SHP77 (cell line): ENCODE measurements around the gene ARHGEF16.

Experiments
- DNase-seq, 2 experiments: peaks; one replicate each; lab custom pipeline; 2025; lab: John Stamatoyannopoulos, UW

Gene ARHGEF16

GRCh38 chr1:3482378-3482849 lies 27.9 kb downstream of the ARHGEF16 start:
- DNase-seq = no peak

DNA sequence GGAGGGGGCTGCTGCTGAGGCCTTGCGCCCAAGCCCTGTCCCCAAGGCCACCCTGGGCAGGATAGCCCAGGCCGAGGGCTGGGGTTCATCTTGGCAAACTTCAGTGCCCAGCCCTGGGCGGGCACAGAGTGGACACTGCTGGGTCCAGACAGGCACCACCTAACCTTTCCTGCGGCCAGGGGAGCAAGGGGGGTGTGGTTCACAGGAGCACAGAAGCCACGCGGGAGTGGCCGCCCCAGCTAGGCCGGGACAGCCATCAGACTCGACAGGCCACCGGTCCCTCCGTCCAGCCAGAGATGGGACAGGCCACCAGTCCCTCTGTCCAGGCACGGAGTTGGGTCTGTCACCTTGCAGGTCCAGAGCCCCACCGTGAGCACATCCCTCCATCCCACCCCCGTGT lies 28.9 kb downstream of the ARHGEF16 start:
- DNase-seq = no peak

DNA sequence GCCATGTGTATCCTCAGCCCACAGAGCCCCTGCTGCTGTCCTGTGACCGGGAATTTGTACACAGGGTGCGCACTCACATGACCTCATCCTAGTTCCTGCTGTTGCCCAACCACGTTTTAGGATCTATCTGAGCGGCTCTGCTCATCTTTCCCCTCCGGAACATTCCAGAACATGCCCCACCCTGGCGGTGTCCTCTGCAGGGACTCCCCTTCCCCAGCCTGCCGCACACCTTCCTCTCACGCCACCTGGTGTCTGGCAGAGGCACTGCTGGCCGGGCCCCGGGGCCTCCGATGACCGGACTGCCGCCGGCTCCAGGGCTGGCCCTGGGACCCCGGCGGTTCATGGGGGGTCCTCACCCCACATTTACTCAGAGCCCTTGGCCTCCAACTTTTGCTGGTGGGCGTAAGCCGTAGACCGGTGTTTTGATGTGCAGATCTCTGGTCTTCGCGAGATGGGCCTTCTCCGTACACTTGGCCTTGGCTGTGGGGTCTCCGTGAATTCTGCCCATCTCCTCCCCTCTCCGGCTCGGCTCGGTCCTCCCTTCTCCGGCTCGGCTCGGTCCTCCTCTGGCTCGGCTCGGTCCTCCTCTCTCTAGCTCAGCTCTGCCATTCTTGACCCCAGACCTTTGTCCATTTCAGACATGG lies 29.5 kb downstream of the ARHGEF16 start:
- no peak for DNase-seq

- no peak for DNase-seq
These were observed 30.6 kb downstream of the ARHGEF16 start for GRCh38 chr1:3485016-3485415.

DNA sequence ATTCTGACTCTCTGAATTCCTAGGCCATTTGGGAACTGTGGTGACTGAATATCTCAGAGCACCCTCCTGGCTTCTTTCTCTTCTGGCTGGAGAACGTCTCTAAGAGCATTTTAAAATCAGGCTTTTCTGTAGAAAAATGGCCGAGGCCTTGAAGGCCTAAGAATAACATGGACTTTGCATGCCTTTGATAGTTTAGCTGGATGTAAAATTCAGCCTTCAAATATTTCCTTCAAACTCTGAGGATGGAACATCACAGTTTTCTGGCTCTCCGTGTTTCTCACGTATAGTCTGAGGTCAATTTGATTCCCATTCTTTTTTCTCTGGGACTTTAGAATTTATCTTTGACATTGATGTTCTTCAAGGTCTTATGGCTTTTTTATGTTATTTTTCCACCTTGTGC lies 34.0 kb downstream of the ARHGEF16 start:
- no peak for DNase-seq

GRCh38 chr1:3490046-3490745 lies 35.7 kb downstream of the ARHGEF16 start:
- DNase-seq = no peak

DNA sequence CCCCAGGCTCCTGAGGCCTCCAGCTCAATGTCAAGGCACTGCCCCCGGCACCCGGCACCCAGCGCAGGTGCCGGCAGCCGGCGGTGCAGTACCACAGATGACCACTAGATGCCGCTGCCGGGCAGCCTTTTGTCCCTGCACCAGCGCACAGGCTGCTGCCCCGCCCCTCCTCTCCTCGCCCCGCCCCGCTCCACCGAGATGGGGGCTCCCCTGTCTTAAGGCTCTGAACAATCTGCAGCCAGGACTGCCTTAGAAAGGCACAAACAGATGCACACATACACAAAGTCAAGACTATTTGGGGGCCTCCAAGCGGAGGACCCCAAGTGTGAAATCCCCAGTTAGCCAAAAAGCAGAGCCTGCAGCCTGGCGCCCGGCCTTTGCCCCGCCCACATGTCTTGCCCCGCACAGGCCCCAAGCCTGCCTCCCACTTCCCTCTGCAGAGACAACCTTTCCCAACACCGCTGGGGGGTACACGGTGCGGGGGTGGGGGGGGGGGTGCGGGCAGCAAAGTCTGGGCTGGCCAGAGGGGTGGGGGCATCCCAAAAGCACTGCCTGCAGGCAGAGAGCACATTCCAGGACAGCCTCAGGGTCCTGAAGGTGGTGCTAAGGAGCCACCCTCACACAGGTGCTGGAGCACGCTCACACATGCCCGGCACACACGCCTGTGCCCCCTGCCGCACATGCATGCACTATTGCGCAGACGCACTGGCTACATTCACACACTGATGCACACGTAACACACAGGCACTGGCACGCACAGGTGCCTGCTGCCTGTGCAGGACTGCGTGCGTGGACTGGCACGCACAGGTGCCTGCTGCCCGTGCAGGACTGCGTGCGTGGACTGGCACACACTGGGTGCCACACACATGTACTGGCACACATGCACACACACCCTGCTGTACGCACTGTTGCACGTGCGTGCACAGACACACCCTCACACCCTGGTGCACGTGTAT lies 37.1 kb downstream of the ARHGEF16 start:
- peak in 1 of 2 experiments; percentile 23 for DNase-seq

DNA sequence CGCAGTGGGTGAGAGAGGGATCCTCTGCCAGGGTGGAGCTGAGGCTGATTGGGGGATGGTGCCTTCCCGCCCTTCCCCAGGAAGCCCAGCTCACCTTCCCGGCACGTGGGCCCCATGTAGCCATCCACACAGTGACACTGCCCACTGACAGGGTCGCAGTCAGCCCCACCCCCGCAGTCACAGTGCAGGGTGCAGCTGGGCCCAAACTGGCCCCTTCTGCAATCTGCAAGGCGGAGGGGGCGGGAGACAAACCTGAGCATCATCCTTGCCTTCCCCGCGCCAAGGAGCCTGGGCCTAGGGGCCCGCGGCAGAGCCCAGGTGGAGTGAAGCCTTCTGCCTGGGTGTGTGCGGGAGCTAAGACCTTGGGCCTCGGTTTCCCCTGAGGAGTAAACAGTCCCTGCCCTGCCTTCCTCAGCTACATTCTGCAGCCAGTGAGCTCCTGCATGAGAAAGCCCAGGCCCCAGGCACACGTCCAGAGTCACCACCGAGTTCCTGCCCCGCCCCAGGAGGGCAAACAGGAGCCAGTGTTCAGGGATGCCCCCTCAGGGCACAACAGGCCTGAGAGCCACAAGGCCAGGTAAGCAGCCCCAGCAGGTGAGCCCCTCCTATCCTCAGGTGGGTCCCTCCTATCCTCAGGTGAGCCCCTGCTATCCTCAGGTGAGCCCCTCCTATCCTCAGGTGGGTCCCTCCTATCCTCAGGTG lies 38.2 kb downstream of the ARHGEF16 start:
- DNase-seq = no peak

DNA sequence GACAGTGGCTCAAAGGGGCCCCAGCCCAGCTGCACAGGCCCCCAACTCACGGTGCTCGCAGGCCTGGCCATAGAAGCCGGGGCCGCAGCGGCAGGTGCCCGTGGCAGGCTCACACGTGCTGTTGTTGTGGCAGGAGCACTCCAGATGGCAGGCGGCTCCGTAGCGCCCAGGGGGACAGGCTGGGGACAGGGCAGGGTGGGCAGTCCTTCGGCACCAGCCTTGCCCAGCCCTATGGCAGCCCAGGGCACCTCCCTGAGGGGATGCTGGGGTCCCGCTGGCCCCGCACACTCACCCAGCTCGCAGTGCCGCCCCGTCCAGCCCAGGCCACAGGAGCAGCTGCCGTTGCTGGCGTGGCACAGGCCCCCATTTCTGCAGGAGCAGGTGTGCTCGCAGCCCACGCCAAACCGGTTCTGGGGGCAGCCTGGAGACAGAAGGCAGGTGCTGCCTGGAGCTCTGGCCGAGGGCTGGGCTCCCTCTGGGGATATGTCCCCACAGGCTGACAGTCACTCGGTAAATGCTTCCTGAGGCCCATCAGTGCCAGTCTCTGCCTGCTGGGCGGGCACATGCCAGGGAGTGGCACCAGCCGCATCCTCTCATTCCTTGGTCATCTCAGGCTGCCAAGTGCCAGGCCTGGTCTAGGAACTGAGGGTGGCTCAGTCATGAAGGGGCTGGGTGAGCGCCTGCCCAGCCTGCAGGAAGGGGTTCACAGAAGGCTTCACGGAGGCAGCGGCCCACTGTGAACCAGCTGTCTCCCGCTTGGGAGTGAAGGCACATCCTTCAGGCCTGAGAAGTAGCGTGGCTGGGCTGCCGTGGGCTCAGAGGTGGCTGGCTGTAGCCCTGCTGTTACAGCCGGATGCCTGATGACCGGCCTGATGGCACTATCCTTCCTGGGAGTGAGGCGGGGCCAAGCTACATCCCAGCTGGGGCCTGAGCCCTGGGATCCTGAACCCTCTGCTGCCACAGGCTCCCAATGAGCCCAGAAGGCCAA lies 40.1 kb downstream of the ARHGEF16 start:
- DNase-seq = peak in 1 of 2 experiments; percentile 23

DNA sequence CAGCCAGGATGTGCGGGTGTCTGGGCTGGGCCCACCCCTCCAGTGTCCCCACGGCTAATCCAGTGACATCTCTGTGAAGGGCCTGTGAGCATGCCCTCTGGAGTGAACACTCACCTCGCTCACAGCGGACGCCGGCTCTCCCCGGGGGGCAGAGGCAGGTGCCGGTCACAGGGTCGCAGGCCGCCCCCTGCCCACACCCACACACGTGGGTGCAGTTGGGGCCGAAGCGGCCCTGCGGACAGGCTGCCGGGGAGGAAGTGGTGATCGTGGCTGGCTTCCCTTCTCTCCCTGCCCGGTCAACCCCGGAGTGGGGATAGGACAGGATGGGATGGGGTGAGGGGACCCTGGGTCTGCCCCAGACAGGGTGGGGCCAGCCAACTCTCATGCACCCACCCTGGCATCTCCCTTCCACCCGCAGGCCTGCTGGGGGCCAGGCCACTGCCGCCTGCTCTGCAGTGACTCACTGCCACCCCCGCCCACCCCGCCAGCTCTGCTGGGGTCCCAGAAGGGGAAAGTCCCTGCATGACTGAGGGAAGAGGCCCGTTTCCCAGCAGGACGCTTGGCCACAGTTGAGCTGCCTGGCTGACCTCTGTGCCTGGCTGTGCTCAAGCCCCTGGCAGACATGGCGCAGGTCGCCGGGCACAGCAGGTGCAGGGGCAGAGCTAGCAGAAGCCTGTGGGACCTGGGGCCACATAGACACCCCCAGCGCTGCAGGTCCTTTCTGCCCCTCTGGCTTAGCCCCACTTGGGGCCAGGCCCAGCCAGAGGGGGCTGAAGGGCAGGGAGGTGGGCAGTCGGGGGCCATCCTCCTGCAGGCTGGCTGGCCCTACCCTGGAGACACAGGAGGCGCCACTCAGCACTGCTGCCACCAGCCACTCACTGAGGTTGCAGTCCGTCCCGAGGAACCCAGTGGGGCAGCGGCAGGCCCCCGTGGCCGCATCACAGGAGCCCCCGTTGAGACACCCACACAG lies 41.6 kb downstream of the ARHGEF16 start:
- DNase-seq = no peak

DNA sequence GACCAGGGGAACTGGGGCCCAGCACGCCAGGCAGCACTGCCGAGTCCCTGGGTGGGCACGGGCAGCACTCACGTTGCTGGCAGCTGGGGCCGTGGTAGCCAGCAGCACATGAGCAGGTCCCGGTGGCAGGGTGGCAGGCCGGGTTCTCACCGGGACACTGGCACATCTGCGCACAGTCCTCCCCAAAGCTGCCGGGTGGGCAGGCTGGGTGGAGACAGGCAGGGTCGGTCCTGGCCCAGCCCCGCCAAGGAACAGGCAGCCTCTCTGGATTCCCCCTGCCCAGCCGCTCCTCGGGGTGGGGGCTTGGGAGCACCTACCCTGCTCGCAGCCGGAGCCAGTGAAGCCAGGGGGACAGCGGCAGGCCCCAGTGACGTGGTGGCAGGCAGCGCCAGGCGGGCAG lies 42.5 kb downstream of the ARHGEF16 start:
- DNase-seq = no peak

DNA sequence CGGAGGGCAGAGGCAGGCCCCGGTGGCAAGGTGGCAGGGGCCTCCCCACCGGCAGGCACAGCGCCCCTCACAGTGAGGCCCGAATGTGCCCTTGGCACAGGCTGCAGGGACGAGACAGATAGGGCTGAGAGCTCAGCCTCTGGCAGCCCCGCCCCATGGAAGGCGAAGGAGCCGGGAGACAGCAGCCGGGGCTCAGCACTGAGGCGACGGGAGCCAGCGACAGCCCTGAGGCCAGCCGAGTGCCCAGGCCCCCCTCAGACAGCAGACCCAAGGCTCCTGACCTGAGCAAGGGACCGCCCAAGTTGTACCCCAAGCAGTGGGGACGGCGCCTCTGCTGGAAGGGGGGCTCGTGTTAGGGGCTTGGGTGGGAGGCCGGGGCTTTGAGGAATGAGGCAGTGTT lies 43.1 kb downstream of the ARHGEF16 start:
- DNase-seq = no peak

- DNase-seq = no peak
These were observed 43.9 kb downstream of the ARHGEF16 start for GRCh38 chr1:3498246-3498930.

DNA sequence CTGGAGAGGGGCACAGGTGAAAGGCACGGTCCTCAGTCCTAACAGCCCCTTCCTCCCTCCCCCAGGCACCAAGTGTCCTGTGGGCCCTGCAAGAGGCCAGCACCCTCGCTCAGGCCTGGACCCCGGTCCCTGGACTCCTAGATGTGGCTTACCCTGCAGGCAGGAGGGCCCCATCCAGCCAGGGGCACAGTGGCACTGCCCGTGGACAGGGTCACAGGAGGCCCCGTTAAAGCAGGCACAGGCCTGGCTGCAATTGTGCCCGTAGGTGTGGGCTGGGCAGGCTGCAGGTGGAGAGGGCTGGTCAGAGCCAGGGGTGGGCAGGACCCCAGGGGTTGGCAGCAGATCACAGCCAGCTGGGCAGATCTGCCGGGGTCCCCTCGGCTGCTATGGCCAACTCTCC lies 44.5 kb downstream of the ARHGEF16 start:
- DNase-seq = no peak

DNA sequence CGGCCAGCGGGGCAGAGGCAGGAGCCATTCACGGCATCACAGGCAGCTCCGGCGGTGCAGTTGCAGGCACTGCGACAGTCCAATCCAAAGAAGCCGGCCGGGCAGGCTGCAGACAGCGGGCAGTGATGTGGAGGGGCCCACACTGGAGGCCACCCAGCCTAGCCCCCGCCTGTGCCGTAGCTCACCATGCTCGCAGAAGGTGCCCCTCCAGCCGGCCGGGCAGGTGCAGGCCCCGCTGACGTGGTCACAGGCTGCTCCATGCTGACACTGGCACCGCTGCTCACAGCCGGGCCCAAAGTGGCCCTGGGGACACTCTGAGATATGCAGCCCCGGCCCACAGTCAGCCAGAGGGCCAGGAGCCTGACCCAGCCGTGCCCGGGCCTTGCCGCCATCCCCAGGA lies 45.1 kb downstream of the ARHGEF16 start:
- no peak for DNase-seq

DNA sequence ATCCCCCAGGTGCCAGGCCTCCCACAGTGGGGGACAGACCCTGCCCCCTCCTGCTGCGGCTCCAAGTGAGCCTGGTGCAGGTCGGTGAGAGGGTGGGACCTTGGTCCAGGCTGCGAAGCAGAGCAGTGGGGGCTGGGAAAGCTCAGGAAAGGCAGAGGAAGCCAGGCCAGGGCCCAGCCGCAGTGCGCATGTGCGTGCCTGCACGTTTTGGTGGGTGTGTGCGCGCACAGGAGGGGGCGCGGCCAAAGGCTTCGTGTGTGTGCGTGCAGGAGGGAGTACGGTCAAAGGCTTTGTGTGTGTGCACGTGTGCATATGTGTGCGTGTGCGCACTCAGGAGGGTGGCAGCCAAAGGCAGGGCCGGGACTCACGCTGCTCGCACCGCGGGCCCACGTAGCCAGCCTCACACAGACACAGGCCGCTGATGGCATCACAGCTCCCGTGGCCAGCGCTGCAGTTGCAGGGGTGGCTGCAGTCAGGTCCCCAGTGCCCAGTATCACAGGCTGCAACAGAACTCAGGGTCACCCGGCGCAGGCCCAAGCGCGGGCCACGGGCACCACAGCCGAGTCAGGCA lies 45.9 kb downstream of the ARHGEF16 start:
- no peak for DNase-seq

GRCh38 chr1:3501437-3501836 lies 47.0 kb downstream of the ARHGEF16 start:
- DNase-seq = no peak

GRCh38 chr1:3501856-3502640 lies 47.6 kb downstream of the ARHGEF16 start:
- DNase-seq = no peak
